ENCODE measurements around the gene TEX52. TPM values are rescaled to one million over a fixed set of nuclear protein-coding genes. Genes with fewer than 3 reads are reported as not detected.

The TEX52 gene
- total RNA-seq, 1 donor from 2014 or later = not detected

GRCh38 chr12:2833327-2833726 is 23.5 kb downstream of the TEX52 start:
- DNase-seq (ENCODE audit: low read depth) = no peak

GRCh38 chr12:2832550-2833127 is 24.2 kb downstream of the TEX52 start:
- no peak for DNase-seq (ENCODE audit: low read depth)

GRCh38 chr12:2829275-2829674 is 27.6 kb downstream of the TEX52 start:
- no peak for DNase-seq (ENCODE audit: low read depth)

- DNase-seq (ENCODE audit: low read depth) = no peak
These were observed 29.9 kb downstream of the TEX52 start for GRCh38 chr12:2826721-2827515.

GRCh38 chr12:2826036-2826435 is 30.8 kb downstream of the TEX52 start:
- DNase-seq (ENCODE audit: low read depth) = no peak

- DNase-seq (ENCODE audit: low read depth) = no peak
These were observed 31.7 kb downstream of the TEX52 start for GRCh38 chr12:2825132-2825531.

GRCh38 chr12:2824541-2824940 is 32.3 kb downstream of the TEX52 start:
- DNase-seq (ENCODE audit: low read depth) = no peak

- DNase-seq (ENCODE audit: low read depth) = no peak
These were observed 33.4 kb downstream of the TEX52 start for GRCh38 chr12:2823483-2823882.

- no peak for DNase-seq (ENCODE audit: low read depth)
These were observed 36.4 kb downstream of the TEX52 start for GRCh38 chr12:2820432-2820831.

GRCh38 chr12:2819810-2820209 is 37.0 kb downstream of the TEX52 start:
- no peak for DNase-seq (ENCODE audit: low read depth)

- DNase-seq (ENCODE audit: low read depth) = peak; percentile 56
These were observed 43.3 kb downstream of the TEX52 start for GRCh38 chr12:2813214-2814185.

GRCh38 chr12:2812290-2813213 is 44.3 kb downstream of the TEX52 start, which contains the start of gene ITFG2:
Gene ITFG2, plus strand, starts transcription at chr12:2812668. Its CDS starts 93 bp downstream, at chr12:2812761.
- DNase-seq (ENCODE audit: low read depth) = peak; percentile 97

- DNase-seq (ENCODE audit: low read depth) = no peak
These were observed 45.0 kb downstream of the TEX52 start for GRCh38 chr12:2811801-2812200.

- no peak for DNase-seq (ENCODE audit: low read depth)
These were observed 50.1 kb downstream of the TEX52 start for GRCh38 chr12:2806700-2807099.

GRCh38 chr12:2805143-2805520 is 51.7 kb downstream of the TEX52 start:
- no peak for DNase-seq (ENCODE audit: low read depth)

GRCh38 chr12:2804393-2805142 is 52.3 kb downstream of the TEX52 start:
- DNase-seq (ENCODE audit: low read depth) = peak; percentile 84

GRCh38 chr12:2803635-2804392 is 53.0 kb downstream of the TEX52 start:
- DNase-seq (ENCODE audit: low read depth) = no peak

GRCh38 chr12:2801044-2801783 is 55.6 kb downstream of the TEX52 start:
- no peak for DNase-seq (ENCODE audit: low read depth)

- DNase-seq (ENCODE audit: low read depth) = no peak
These were observed 56.7 kb downstream of the TEX52 start for GRCh38 chr12:2800046-2800570.

Data from renal cortical epithelial cell (primary cell).